Coronary artery (tissue), 2 donors: ENCODE measurements around the gene TSFM.

Experiments
- DNase-seq: peaks from one replicate; pipeline ENCODE4 v3.0.0-alpha.2; 2017; ENCODE audit warnings: low spot score
- H3K27ac ChIP-seq, 2 donors: fragments of 200-600 bp; sonication (generic); one replicate each; pipeline ENCODE4 v1.5.1; 2016 to 2019
- H3K4me3 ChIP-seq: fragments of 200-600 bp; sonication (generic); 2 replicates; pipeline ENCODE4 v1.5.1; 2016; ENCODE audit warnings: mild to moderate bottlenecking, moderate library complexity
- TF ChIP-seq, protein P1 (sequence below): fragments of 200-600 bp; sonication (generic); IDR thresholded peaks from one replicate; pipeline ENCODE4 v1.5.1; 2019; ENCODE audit warnings: antibody characterized with exemption

The TSFM gene

DNA sequence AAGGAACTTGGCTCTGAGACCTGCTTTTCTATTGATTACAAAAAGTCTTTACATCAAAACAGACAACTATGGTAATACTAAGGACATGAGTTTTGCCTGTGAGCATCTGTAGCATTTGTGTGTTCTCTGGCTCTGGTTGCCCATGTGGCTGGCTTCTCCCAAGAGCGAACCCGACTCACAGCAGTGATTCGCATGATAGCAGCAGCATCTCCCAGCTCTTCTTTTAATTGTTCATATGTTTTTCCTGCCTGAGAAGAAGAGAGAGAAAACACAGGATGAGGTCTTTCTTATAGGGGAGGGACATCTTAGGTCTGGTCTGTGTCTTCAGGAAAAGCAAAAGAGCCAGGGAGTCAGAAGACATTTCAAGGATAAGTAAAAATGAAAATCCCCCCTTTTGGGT lies 18.4 kb downstream of the TSFM start:
- TF ChIP-seq, protein P1, sequence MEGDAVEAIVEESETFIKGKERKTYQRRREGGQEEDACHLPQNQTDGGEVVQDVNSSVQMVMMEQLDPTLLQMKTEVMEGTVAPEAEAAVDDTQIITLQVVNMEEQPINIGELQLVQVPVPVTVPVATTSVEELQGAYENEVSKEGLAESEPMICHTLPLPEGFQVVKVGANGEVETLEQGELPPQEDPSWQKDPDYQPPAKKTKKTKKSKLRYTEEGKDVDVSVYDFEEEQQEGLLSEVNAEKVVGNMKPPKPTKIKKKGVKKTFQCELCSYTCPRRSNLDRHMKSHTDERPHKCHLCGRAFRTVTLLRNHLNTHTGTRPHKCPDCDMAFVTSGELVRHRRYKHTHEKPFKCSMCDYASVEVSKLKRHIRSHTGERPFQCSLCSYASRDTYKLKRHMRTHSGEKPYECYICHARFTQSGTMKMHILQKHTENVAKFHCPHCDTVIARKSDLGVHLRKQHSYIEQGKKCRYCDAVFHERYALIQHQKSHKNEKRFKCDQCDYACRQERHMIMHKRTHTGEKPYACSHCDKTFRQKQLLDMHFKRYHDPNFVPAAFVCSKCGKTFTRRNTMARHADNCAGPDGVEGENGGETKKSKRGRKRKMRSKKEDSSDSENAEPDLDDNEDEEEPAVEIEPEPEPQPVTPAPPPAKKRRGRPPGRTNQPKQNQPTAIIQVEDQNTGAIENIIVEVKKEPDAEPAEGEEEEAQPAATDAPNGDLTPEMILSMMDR = no peak
- DNase-seq = no peak
- H3K27ac ChIP-seq = no peak overlapping the region
- H3K4me3 ChIP-seq = no peak overlapping the region

DNA sequence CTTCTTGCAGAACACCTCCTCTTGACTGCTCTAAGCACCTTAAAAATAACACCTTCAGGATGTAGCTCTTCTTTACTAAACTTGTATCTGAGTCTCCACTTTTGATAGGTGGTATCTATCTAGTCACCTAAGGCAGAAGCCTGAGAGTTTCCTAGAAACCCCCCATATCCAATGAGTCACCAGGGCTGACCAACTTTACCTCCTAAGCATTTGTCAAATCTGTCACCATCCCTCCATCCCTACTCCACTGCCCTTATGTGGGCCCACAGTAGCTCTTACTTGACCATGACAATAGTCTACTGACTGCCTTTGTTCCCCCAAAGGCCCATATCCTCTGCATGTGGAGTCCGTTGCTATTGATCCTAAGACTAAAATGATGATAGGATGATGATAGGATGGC lies 20.0 kb downstream of the TSFM start:
- no peak for DNase-seq
- Histone ChIP-seq H3K4me3 (no peak overlapping the region), H3K27ac (no peak overlapping the region)
- TF ChIP-seq, protein P1 = no peak

DNA sequence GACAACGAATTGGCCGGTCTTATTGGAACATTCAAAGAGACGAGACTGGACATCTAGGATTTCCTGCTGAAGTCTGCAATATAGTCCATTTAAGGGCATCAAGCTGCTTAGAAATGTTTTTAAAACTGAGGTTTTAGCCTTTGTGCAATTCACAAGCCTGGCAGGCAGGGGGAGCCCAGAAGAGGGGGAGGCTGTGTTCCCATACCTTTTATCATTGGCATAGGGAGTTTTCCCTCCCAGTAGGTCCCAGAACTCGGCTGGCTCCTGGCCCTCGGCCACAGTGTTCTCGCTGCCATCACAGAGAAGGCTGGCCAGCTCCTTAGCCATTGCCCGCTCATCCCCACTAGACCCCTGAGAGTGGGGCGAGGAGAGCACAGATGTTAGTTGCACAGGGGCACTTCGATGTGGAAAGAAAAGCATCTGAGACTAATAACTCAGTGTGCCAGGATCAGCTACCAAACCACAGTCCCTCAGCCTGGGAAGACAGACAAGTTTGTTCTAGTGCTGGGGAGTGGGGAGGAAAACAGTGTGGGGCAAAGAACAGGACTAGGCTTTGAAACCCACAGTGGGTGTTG lies 20.8 kb downstream of the TSFM start:
- no peak for DNase-seq
- Histone ChIP-seq H3K27ac (peak overlapping the region in 1 of 2 donors; percentile 47), H3K4me3 (no peak overlapping the region)
- TF ChIP-seq, protein P1 = peak; percentile 65

GRCh38 chr12:57806677-57807076 lies 24.1 kb downstream of the TSFM start:
- Histone ChIP-seq H3K4me3 (no peak overlapping the region), H3K27ac (no peak overlapping the region)
- TF ChIP-seq, protein P1 = no peak
- DNase-seq = no peak

- no peak for DNase-seq
- TF ChIP-seq, protein P1 = no peak
- H3K27ac ChIP-seq = no peak overlapping the region
Measured at GRCh38 chr12:57807285-57807684, 24.7 kb downstream of the TSFM start.

GRCh38 chr12:57808351-57808750 lies 25.8 kb downstream of the TSFM start:
- no peak overlapping the region for H3K4me3 ChIP-seq
- DNase-seq = no peak
- TF ChIP-seq, protein P1 = no peak
- H3K27ac ChIP-seq = no peak overlapping the region

More at GRCh38 chr12:57807285-57807684, 24.7 kb downstream of the TSFM start:
- H3K4me3 ChIP-seq = no peak overlapping the region

DNA sequence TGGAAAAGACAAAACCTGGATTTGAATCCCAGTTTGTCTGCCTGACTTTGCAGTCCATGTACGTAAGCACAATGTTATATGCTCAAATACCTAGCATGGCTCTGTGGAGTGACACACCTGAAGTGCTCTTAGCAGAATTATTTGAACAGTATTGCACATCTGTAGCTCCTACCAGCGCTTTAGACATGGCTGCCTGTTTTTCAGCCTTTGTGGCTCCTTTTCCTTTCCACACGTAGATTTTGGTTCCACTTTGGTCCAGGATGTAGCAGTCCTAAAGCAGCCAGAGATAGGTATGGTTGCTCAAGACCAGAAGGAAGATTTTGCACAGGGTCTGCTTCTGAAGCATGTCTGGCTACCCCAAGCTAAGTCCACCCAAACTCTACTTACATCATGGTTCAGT lies 26.8 kb downstream of the TSFM start:
- H3K27ac ChIP-seq = no peak overlapping the region
- H3K4me3 ChIP-seq = no peak overlapping the region
- TF ChIP-seq, protein P1 = no peak
- DNase-seq = no peak
